NT2/D1 (cell line): ENCODE data around the gene MTMR11.
A peak's percentile ranks its signal among the peaks of the same experiment; 100 is the strongest.
"Not testable (repeated sequence)": the region's sequence is repeated elsewhere in the genome, so short reads cannot be mapped to it uniquely, and the experiment has no call there.

ENCODE experiments used
- DNase-seq: peaks from one replicate; pipeline ENCODE4 v3.0.0-alpha.2; 2011; ENCODE audit warnings: low read depth, low spot score
- H3K27me3 ChIP-seq: 2 replicates; pipeline ENCODE4 v1.6.0; 2011; ENCODE audit warnings: mild to moderate bottlenecking; ENCODE audit not compliant: insufficient read length, insufficient read depth
- H3K36me3 ChIP-seq: 2 replicates; pipeline ENCODE4 v1.6.1; 2011; ENCODE audit warnings: mild to moderate bottlenecking, low read length, mixed read lengths; ENCODE audit not compliant: insufficient read depth, insufficient read length
- H3K4me1 ChIP-seq: 2 replicates; pipeline ENCODE4 v1.5.1; 2011; ENCODE audit not compliant: insufficient read depth, insufficient read length
- H3K4me3 ChIP-seq: 2 replicates; pipeline ENCODE4 v1.5.1; 2011; ENCODE audit warnings: low read depth; ENCODE audit not compliant: insufficient read length
- H3K9ac ChIP-seq: 2 replicates; pipeline ENCODE4 v1.6.0; 2011; ENCODE audit warnings: low read depth; ENCODE audit not compliant: insufficient read length
- H3K9me3 ChIP-seq: 2 replicates; pipeline ENCODE4 v1.5.1; 2011; ENCODE audit warnings: mild to moderate bottlenecking, low read length; ENCODE audit not compliant: insufficient read depth
- SUZ12 ChIP-seq: IDR thresholded peaks from 2 replicates; pipeline ENCODE4 v1.6.1; 2011; ENCODE audit not compliant: insufficient read length, insufficient read depth; ENCODE audit errors: extremely low read depth
- YY1 ChIP-seq: IDR thresholded peaks from 2 replicates; pipeline ENCODE4 v1.6.1; 2011; ENCODE audit not compliant: insufficient read length, insufficient read depth
- ZNF274 ChIP-seq: IDR thresholded peaks from 2 replicates; pipeline ENCODE4 v1.6.1; 2011; ENCODE audit warnings: mild to moderate bottlenecking, low read depth, low read length

MTMR11 gene

GRCh38 chr1:149967646-149968045 is 31.0 kb upstream of the MTMR11 start:
- Histone ChIP-seq H3K4me1 (no peaks in the 10 kb centered on the region), H3K27me3 (no peaks in the 10 kb centered on the region), H3K9ac (no peak overlapping the region), H3K36me3 (peaks cover 73% of the 10 kb centered on the region), H3K9me3 (no peaks in the 10 kb centered on the region), H3K4me3 (no peak overlapping the region)
- no peak for DNase-seq
- TF ChIP-seq SUZ12 (no peak), ZNF274 (no peak), YY1 (no peak)

DNA sequence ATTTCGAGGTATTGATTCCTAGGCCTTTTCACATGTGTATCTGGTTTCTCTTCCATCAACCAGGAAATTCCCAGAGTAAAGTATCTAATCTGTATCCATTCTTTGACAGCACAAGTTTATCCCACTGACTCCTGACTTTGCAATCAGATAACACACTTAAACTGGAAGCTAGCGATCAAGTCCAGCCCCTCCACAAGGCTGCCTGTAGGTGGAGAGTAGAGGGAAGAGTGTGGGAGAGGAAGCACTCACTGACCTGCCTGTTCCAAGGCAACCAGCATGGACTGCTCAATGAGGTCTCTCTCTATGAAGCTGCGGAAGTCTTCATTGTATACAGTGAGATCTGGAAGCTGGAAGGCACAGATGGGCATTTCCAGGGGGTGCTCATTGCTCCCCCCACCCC is 30.4 kb upstream of the MTMR11 start:
- peaks cover 72% of the 10 kb centered on the region for H3K36me3 ChIP-seq

GRCh38 chr1:149966405-149966804 is 29.7 kb upstream of the MTMR11 start:
- DNase-seq: no peak

More for the DNA sequence above, 30.4 kb upstream of the MTMR11 start:
- no peaks in the 10 kb centered on the region for H3K9me3 ChIP-seq
- no peaks in the 10 kb centered on the region for H3K27me3 ChIP-seq
- no peak overlapping the region for H3K9ac ChIP-seq
- DNase-seq: no peak
- H3K4me3 ChIP-seq: no peak overlapping the region
- TF ChIP-seq YY1 (no peak), SUZ12 (no peak), ZNF274 (no peak)
- no peaks in the 10 kb centered on the region for H3K4me1 ChIP-seq

GRCh38 chr1:149965440-149965839 is 28.8 kb upstream of the MTMR11 start:
- no peaks in the 10 kb centered on the region for H3K27me3 ChIP-seq
- no peak for DNase-seq
- peaks cover 65% of the 10 kb centered on the region for H3K36me3 ChIP-seq
- H3K9ac ChIP-seq: no peak overlapping the region
- H3K9me3 ChIP-seq: no peaks in the 10 kb centered on the region
- TF ChIP-seq ZNF274 (no peak), SUZ12 (no peak), YY1 (no peak)
- no peak overlapping the region for H3K4me3 ChIP-seq
- no peaks in the 10 kb centered on the region for H3K4me1 ChIP-seq

More at GRCh38 chr1:149966405-149966804, 29.7 kb upstream of the MTMR11 start:
- Histone ChIP-seq H3K4me3 (no peak overlapping the region), H3K9ac (no peak overlapping the region), H3K27me3 (no peaks in the 10 kb centered on the region), H3K36me3 (peaks cover 70% of the 10 kb centered on the region), H3K9me3 (no peaks in the 10 kb centered on the region), H3K4me1 (no peaks in the 10 kb centered on the region)
- no peak for TF ChIP-seq YY1
- TF ChIP-seq ZNF274: no peak
- no peak for TF ChIP-seq SUZ12

GRCh38 chr1:149963358-149963757 is 26.7 kb upstream of the MTMR11 start:
- H3K36me3 ChIP-seq: peaks cover 67% of the 10 kb centered on the region
- no peak for DNase-seq
- H3K9me3 ChIP-seq: peaks cover 18% of the 10 kb centered on the region
- H3K4me3 ChIP-seq: no peak overlapping the region
- TF ChIP-seq YY1 (no peak), SUZ12 (no peak), ZNF274 (no peak)
- H3K27me3 ChIP-seq: no peaks in the 10 kb centered on the region
- H3K9ac ChIP-seq: no peak overlapping the region
- H3K4me1 ChIP-seq: no peaks in the 10 kb centered on the region

DNA sequence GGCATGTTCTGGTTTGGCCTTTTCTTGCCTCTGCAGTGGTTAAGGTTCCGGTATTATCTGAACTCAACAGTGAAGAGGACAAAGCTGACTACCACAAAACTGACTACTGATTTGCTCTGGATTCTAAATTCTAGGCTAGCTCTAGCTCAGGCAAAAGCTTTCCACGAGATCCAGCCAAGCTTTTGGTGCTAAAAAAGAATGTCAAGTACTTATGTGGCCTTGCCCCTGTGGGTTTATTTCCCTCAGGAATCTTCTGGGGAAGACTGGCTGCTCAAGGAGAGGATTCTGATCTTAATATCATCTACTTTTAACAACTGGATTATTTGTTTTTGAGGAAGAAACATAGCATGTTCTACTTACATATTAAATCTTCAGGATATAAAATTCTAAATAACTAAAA is 26.1 kb upstream of the MTMR11 start:
- Histone ChIP-seq H3K36me3 (peaks cover 73% of the 10 kb centered on the region), H3K4me3 (no peak overlapping the region), H3K9ac (no peak overlapping the region), H3K9me3 (peaks cover 24% of the 10 kb centered on the region), H3K4me1 (no peaks in the 10 kb centered on the region), H3K27me3 (no peaks in the 10 kb centered on the region)
- TF ChIP-seq SUZ12 (no peak), YY1 (no peak), ZNF274 (no peak)
- DNase-seq: no peak

DNA sequence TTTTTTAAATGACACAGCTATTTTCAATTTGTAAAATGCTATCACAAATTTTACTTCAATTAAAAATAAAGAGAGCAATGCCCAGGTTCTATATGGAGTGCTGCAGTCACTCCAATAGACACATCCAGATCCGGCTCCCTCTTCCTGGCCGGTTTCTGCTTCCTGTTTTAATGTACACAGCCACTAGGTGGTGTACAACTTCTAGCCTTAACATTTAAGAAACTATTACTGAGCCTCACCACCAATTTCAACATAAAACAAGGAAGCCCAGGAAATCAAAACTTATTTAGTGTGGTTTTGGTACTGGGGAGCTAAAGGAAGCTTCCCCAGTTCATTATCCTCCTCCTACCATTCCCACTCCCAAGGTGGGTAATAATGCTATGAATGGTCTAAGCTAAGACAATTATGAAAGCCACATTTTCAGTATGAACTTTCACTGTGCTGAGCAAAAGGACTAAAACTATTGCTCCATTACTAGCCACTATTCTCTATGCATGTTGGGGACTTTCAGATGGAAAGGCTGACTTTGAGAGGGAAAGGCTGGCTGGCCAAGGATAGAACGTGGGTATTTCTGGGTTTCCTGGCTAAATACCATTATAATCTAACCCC is 25.5 kb upstream of the MTMR11 start:
- H3K4me1 ChIP-seq: no peaks in the 10 kb centered on the region
- H3K9ac ChIP-seq: no peak overlapping the region
- H3K4me3 ChIP-seq: no peak overlapping the region
- TF ChIP-seq ZNF274 (no peak), YY1 (no peak), SUZ12 (no peak)
- H3K9me3 ChIP-seq: peaks cover 28% of the 10 kb centered on the region
- peak; percentile 57 for DNase-seq
- H3K36me3 ChIP-seq: peaks cover 77% of the 10 kb centered on the region
- no peaks in the 10 kb centered on the region for H3K27me3 ChIP-seq

DNA sequence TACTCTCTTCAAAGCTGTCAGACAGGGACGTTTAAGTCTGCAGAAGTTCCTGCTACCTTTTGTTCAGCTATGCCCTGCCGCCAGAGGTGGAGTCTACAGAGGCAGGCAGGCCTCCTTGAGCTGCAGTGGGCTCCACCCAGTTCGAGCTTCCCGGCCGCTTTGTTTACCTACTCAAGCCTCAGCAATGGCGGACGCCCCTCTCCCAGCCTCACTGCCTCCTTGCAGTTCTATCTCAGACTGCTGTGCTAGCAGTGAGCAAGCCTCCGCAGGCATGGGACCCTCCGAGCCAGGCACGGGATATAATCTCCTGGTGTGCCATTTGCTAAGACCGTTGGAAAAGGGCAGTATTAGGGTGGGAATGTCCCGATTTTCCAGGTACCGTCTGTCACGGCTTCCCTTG is 20.9 kb upstream of the MTMR11 start:
- H3K4me1 ChIP-seq, DNase-seq, H3K27me3 ChIP-seq, H3K9ac ChIP-seq, H3K4me3 ChIP-seq: not testable (repeated sequence)
- Histone ChIP-seq H3K9me3 (peaks cover 28% of the 10 kb centered on the region), H3K36me3 (peaks cover 49% of the 10 kb centered on the region)
